SK-N-MC (cell line): ENCODE data around the gene ITIH1.

Experiments used
- EZH2 ChIP-seq: fragments of 200-600 bp; sonication (generic); IDR thresholded peaks from one replicate; pipeline ENCODE4 v1.6.1; 2017; ENCODE audit warnings: antibody characterized with exemption
- FOXP2 ChIP-seq: optimal IDR thresholded peaks from 2 replicates; pipeline ENCODE3; 2011; ENCODE audit warnings: mild to moderate bottlenecking, moderate library complexity; ENCODE audit not compliant: insufficient read depth; ENCODE audit errors: extremely low read length, control extremely low read depth
- POLR2AphosphoS5 ChIP-seq: IDR thresholded peaks from 2 replicates; pipeline ENCODE4 v1.6.1; 2012; ENCODE audit warnings: mild to moderate bottlenecking, low read depth, low read length, borderline replicate concordance

DNA sequence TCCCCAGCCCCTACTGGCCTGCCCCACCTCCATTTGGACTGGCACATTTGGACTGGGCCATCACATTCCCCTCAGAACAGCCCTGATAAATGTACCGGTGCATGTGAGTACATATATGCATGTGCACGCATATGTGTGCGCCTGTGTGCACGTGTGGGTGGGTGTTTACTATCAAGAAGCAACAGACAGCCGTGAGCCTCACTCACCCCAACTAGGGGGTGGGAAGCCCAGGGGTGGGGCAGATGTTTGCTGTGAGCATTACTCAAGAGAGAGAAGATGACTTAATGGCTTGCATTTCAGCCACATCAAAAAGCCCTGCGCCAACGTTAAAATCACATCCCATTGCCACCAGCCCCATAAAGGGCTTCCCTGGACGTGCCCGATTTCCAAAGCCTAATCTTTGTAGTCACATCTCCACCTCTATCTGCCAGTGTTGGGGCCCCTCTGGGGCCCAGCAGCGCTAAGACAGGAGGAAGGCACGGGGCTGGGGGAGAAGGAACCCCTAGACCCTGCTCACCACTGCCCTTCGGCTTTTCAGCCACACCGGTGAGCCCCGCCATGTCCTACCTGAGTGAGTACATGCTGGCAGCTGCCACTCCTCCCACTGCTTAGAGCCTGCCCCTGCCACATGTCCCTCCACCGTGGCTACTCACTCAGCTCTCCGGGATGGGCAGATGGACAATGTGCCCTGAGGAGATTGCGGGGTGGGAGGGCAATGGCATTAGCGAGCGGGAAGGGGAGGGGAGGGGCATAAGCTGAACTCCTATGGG lies 28.1 kb downstream of the ITIH1 start:
- TF ChIP-seq EZH2 = no peak
- TF ChIP-seq POLR2AphosphoS5 = no peak
- TF ChIP-seq FOXP2 = no peak
